Measurements from ENCODE around the gene C3orf22.

GRCh38 chr3:126512916-126513650 lies 45.6 kb downstream of the C3orf22 start:
- TF ChIP-seq CTCF (conservative IDR thresholded peaks at IDR 0.05 in 1 of 2, IDR thresholded peaks at IDR 0.05 in 1 of 2; ENCODE audit: extremely low read depth in 1 of 2, insufficient read depth in 1 of 2, low read depth in 1 of 2, low read length in 2 of 2) = no peak
- TF ChIP-seq EZH2 (IDR thresholded peaks at IDR 0.05; ENCODE audit: borderline replicate concordance, low read length) = no peak
